ENCODE data around the gene PSME2.

DNA sequence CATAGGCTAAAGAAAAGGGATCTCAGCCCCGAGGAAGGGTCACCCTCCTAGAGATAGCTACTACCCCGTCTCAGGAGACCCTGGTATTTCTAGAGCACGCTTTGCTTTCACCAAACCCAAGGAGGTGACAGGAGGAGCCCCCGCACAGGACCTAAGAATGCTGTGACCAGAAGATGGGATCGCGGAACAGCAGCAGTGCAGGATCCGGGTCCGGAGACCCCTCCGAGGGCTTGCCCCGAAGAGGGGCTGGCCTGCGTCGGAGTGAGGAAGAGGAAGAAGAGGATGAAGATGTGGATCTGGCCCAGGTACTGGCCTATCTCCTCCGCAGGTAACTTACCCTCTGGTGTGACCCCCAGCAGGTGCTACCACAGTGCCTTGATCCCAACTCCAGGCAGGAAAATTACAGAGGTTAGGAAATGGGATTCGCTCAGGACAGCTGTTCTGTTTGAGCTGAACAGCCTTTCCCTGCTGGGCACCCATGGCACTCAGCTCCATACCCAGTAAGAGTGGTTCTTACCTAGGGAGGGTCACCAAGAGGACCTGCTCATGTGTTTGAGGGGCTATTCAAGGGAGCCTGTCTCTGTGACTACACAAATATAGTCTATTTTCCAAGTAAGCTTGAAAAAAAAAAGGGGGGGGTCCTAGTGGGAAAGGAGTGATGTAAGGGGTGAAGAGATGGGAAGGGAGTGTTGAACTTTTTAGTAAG lies 30.8 kb downstream of the PSME2 start:
- TF ChIP-seq, protein P1, sequence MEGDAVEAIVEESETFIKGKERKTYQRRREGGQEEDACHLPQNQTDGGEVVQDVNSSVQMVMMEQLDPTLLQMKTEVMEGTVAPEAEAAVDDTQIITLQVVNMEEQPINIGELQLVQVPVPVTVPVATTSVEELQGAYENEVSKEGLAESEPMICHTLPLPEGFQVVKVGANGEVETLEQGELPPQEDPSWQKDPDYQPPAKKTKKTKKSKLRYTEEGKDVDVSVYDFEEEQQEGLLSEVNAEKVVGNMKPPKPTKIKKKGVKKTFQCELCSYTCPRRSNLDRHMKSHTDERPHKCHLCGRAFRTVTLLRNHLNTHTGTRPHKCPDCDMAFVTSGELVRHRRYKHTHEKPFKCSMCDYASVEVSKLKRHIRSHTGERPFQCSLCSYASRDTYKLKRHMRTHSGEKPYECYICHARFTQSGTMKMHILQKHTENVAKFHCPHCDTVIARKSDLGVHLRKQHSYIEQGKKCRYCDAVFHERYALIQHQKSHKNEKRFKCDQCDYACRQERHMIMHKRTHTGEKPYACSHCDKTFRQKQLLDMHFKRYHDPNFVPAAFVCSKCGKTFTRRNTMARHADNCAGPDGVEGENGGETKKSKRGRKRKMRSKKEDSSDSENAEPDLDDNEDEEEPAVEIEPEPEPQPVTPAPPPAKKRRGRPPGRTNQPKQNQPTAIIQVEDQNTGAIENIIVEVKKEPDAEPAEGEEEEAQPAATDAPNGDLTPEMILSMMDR (optimal IDR thresholded peaks at IDR 0.05 in 1 of 3, IDR thresholded peaks at IDR 0.05 in 1 of 3, conservative IDR thresholded peaks at IDR 0.05 in 1 of 3; ENCODE audit: extremely low read depth in 1 of 3, insufficient read depth in 2 of 3, low read length in 3 of 3): no peak
- TF ChIP-seq EZH2 (IDR thresholded peaks at IDR 0.05; ENCODE audit: low read length): no peak
